Raji (cell line): Measurements from ENCODE around the gene PRM1.

Experiments used
- POLR2A ChIP-seq: IDR thresholded peaks from 2 replicates; pipeline ENCODE4 v1.6.1; 2011; ENCODE audit warnings: low read depth, low read length, control low read depth; ENCODE audit not compliant: insufficient read depth

Gene PRM1

DNA sequence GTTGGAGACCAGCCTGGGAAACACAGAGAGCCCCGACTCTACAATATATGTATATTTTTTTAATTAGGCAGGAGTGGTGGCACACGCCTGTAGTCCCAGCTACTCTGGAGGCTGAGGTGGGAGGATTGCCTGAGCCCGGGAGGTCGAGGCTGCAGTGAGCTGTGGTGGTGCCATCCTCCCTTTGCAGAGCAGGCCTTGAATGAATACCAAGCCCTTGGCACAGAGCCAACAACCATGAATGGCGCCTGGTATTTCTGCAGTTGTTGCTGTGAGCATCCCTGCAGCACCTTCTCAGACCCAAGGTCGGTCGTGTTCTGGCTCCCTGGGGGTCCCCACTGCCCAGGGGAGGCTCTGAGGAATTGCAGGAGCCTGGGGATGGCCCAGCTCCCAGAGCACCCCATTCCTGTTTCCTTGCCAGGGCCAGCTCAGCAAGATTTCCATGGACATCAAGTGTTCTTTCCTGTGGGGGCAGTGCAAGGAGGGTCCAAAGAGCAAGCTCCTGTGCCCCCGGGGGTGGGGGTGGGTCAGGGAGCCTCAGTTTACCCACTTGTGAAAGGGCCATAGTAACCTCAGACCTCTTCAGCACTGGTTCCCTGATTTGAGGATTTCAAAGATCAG, 38.5 kb upstream of the PRM1 start:
- no peak for TF ChIP-seq POLR2A

DNA sequence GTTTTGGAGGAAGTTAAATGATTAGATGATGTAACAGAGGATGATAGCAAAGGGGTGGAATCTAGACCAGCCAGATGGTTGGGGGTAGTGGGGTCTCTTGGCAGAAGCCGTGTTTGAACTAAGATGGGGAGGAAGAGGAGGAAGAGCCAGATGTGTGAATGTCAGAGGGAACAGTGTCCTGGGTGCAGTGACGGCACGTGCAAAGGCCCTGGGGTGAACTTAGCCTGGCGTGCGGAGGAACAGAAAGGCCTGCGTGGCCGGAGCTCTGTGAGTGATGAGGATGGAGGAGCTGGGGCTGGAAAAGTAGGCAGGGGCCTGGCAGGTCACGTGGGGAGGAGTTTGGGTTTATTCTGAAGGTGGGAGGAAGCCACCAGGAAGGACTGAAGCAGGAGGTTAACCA, 37.7 kb upstream of the PRM1 start:
- TF ChIP-seq POLR2A = no peak

DNA sequence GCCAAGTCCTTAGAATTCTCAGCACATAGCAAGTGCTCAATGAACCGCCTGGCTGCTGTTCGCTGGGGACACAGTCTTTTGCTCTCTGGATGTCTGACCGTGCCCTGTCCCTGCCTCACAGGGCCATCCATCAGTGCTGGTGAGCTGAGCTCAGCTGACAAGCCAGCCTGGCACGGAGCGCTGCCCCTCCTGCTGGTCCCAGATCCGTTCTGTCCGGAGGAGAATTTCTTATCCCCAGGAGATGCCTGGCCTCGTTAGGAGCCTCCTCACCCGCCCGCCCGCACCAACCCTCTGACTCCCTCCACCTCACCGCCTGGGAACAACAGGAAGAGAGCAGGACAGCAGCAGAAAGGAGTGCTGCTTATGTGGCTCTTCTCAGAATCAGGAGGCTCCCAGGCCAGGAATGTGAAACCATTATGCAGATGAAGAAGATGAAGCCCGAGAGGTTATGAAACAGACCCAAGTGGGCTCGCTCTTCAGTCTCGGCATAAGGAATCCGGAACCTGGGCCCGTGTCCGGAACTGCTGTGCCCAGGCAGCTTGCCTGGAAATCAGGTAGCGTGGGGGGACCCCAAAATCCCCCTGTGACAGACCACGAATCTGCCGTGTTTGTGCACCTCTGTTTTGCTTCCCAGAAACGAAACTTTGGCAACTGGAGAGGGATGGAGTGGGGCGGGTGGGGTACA, 35.3 kb upstream of the PRM1 start:
- TF ChIP-seq POLR2A = no peak

DNA sequence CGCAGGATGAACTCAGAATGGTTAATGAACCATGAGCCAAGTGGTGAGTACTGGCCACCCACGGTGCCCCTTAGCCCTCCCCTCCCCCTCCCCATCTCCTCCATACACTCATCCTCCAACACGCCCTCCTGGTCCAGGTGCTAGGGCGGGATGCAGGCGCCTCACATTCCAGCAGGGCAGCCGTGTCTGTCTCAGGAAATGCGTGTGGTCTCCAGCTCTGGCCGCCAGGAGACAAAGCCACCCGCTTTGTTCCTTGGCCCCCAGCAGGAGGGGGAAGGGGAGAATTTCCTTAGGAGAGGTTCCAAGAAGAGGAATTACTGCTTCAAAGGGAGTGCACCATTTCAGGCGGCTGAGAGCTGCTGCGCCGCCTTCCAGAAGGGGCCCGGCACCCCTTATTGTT, 34.4 kb upstream of the PRM1 start:
- TF ChIP-seq POLR2A = no peak

DNA sequence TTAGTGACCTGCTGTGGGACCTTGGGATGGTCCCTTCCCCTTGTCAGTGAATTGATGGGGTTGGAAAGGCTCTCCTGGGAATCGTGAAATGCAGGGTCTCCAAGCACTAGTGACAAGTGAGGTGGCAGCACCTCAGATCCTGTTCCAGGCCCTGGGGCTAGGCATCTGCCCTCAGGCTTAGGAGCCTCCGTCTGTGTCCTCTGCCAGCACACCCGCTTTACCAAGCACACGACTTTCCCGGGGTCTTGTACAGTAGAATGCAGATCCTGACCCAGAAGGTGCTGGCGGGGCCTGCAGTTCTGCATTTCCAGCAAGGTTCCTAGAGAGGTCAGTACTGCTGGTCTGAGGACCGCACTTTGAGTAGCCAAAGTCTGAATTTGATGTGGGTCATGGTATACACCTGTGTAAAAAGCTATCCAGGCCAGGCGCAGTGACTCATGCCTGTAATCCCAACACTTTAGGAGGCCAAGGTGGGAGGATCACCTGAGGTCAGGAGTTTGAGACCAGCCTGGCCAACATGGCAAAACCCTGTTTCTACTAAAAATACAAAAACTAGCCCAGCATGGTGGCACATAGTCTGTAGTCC, 33.3 kb upstream of the PRM1 start:
- no peak for TF ChIP-seq POLR2A

DNA sequence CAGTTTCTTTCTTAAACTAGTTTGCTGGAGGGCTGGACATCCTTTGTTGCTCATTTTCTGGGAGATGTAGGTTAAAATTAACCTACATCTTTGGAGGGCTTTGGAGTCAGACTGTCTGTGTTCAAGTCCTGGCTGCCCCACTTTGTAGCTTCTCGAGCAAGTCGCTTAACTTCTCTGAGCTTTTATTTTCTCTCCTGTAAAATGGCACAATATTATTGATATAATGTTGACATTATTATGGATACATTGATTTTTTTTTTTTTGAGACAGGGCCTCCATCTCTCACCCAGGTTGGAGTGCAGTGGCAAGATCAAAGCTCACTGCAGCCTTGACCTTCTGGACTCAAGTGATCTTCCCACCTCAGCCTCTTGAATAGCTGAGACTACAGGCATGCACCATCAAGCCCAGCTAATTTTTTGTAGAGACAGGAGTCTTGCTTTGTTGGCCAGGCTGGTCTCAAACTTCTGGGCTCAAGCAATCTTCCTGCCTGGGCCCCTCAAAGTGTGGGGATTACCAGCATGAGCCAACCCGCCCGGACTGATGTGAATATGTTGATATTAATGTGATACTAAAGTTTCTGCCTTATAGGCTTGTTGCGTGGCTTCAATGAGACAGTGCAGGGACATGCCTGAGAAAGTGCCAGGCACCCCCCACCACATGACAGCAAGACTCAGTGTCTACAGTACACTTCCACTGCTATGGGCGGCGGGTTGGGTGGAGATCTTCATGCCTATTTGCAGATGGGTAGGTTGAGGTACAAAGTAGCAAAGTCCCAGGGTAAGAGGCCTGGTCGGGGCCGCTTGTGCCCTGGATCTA, 32.6 kb upstream of the PRM1 start:
- TF ChIP-seq POLR2A = no peak

DNA sequence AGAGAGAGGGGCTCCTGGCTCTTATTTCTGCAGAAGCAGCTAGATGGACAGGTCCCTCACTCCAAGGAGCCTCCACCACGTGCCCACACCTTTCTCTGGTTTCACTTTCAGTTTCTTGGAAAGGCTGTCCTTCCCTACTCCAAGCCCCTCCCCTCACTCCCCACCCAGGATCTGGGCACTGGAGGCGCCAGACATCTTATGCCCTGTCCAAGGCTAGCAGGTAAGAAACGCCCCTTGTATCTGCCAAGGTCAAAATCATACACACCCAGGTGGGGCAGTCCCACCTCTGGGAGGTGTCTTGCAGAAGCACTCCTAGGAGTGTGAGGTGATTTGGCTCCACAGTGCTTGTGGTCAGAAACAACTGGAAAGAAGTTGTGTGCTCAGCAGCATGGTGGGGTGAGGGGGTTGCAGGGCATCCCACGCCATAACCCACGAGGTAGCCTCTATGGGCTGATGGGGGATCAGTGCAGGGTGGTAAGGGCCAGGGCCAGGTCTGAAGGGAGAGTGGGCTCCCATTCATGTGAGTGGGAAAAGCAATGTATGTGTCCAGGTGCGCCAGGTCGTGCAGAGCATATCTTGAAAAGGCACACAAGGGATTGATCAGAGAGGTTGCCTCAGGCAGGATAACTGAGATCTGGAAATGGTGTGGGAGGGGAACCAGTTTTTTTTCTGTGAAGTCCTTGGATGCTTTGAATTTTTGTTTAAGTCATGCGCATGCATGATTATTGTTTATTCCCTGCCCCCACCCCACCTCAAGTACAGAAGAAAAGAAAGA, 31.8 kb upstream of the PRM1 start:
- TF ChIP-seq POLR2A = no peak

DNA sequence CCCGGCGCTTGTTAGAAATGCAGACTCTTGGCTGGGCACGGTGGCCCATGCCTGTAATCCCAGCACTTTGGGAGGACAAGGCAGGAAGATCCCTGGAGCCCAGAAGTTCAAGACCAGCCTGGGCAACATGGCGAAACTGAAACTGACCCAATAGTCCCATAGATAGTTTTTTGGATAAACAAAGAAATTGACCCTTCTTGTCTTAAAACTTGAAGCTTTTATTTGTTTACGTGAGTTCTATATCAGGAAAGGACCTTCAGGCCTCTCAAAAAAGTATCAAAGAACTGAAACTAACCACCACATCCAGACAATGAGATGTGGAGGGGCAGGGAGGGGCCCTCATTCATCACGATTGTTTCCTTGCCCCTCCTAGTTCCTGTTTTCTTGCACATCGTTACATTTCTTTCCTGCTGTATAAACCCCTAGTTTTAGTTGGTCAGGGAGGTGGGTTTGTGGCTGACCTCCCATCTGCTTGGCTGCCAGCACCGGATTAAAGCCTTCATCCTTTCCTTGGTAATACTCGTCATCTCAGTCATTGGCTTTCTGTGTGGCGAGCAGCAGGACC, 29.9 kb upstream of the PRM1 start:
- TF ChIP-seq POLR2A = 0 out of 2 replicates have a peak, but pooled peaks have one; percentile 30

DNA sequence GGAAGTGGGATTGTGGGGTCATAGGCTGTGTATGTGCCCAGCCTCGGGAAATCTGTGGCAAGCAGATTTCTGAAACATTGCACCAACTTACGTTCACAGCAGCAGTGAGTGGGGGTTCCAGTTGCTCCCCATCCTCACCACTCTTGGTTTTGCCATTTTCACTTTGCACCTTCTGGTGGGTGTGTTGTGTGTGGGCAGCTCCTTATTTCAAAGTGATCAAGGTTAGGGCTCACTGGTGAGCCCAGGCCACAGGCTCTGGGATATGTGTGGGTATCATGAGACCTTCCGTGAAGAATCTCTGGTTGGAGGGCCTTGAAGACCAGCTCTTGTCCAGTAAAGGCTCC, 29.5 kb upstream of the PRM1 start:
- no peak for TF ChIP-seq POLR2A

DNA sequence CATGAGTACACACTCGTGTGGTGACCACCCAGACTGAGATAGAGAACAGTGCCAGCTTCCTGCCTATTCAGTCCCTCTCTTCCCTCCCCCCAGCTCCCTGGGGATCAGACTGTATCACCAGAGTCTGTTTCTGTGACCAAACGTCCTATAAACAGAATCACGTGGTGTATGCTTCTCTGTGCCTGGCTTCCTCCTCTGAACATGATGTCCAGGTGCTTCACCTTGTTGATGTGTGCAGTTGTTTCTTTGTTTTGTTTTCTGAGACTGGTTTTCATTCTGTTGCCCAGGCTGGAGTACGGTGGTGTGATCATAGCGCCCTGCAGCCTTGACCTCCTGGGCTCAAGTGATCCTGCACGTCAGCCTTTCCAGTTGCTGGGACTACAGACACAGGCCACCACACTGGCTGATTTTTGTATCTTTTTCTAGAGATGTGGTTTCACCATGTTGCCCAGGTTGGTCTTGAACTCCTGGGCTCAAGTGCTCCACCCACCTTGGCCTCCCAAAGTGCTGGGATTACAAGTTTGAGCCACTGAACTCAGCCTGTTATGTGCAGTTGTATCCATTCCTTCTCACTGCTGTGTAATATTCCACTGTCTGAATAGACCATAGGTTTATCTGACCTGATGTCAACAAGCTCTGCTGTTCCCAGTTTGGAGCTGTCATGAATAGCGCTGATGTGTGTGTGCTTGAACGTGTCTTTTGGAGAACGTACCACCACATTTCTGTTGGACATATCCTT, 28.9 kb upstream of the PRM1 start:
- TF ChIP-seq POLR2A = peak; percentile 45; the same call in 1 of the 2 replicates

DNA sequence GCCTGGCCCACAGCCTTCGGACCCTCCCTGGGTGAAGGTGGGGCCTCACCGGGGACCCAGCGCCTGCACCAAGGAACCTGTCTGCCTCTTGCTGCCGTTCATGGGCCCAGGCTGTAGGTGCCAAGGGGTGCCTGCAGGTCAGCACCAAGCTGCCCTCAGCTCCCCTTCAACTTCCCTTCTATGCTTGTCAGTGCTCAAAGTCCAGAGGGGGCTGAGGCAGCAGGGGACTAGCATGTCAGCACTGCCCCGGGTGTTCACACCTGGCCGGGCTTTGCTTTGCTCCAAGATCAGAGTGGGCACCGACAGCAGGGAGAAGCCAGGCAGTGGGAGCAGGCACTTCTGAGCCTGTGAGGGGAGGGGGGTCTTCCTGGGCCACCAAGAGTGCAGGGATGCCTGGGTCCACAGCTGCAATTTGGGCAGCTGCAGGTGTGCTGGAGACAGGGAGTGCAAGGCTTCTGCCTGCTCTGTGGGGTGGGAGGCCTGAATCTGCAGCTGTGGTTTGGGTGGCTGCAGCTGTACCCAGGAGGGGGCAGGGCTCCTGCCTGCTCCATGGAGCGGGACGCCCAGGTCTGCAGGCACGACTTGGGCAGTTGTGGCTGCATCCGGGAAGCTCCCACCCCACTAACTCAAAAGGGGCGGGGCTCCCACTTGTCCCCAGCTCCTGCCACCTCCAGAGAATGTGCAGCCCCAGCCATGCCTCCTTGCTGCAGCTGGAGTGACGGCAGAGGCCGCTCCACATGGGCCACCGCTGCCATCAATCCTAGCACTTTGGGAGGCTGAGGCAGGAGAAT, 27.6 kb upstream of the PRM1 start:
- peak; percentile 51; the same call in 1 of the 2 replicates for TF ChIP-seq POLR2A

DNA sequence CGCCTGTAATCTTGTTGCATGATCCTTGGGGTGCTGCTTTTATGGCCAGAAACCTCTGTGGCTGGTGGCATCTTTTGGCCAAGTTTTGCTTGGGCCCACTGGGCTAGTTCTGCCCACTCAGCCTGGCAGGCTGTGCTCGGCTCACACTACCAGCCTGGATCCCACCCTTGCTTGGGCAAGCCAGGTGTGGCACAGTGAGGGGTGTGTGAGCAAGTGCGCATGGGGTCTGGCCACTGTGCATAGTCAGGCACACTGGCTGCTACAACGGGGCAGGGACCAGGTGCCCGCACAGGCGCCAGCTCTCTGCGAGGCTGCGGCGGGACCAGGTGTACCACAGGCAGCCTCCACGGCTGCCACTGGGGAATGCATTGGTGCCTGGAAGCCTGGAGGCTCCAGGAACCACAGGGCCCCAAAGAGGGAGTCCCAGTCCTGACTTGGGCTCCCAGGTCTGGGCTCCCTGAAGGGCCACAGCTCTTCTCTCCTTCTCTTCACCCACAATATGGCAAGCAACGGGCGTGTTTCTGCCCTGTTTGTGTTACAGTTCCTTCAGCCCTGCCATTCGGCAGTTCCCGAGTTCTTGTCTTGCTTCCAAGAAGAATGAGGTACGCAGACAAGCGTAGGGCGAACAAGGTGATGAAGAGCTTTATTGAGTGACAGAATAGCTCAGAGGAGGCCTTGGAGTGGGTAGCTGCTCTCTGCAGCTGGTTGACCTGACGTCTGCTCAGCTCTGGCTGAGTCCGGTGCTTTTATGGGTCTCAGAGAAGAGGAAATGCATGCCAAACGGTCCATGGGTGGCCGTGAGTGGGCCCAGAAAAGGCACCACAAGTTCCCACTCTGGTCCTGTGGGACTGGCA, 26.7 kb upstream of the PRM1 start:
- no peak for TF ChIP-seq POLR2A
